ENCODE results near the gene ZCCHC18. TPM values are rescaled to one million over a fixed set of nuclear protein-coding genes. Genes with fewer than 3 reads are reported as not detected.
A peak's percentile ranks its signal among the peaks of the same experiment; 100 is the strongest.

ZCCHC18 gene
- total and polyA plus RNA-seq, 2 donors from 2014 or later, result 0.79 to 3.3 TPM

GRCh38 chrX:104156630-104157529 is 44.6 kb downstream of the ZCCHC18 start, which contains the start of gene SLC25A53:
TSS of gene SLC25A53 (minus strand) at chrX:104157009. CDS start at chrX:104105257, 51,752 bp downstream.
- no peak for TF ChIP-seq CTCF (IDR thresholded peaks at IDR 0.05; ENCODE audit: borderline replicate concordance, extremely low read depth, insufficient read depth)
- intact Hi-C loops (cut with DNase I), result no loop called here
- Histone ChIP-seq H3K27ac (ENCODE audit: low read depth in 2 of 2, low read length in 2 of 2) (peak within 1 kb of the TSS; percentile 87), H3K9me3 (ENCODE audit: control insufficient read depth in 2 of 3, insufficient read depth in 1 of 3, low read length in 3 of 3) (no peaks in the 10 kb centered on the region), H3K4me1 (ENCODE audit: control insufficient read depth in 2 of 3, insufficient read depth in 2 of 3, low read depth in 1 of 3, low read length in 3 of 3) (no peaks in the 10 kb centered on the region), H3K4me3 (ENCODE audit: low read length in 3 of 3) (peak within 1 kb of the TSS; percentile 75 to 96 (median 96)), H3K27me3 (ENCODE audit: control insufficient read depth, insufficient read depth, low read length) (no peaks in the 10 kb centered on the region), H3K9ac (ENCODE audit: low read length in 3 of 3) (peak within 1 kb of the TSS; percentile 46 to 93 (median 69)), H3K36me3 (ENCODE audit: control insufficient read depth in 2 of 3, insufficient read depth in 3 of 3, low read length in 3 of 3) (no peaks in the 10 kb centered on the region)
- FAIRE-seq (no peak), DNase-seq (peak; percentile 88 to 93 (median 90))

Other genes with a start within 250 kb of the ZCCHC18 start
- gene TMSB15B, start 149.9 kb upstream of the ZCCHC18 start, total RNA-seq, result 2.0 TPM
- 1.7 TPM for gene TMSB15B, start 149.9 kb upstream of the ZCCHC18 start, polyA plus RNA-seq (ENCODE audit: insufficient read depth, low read depth, low replicate concordance)
- gene H2BW1, start 98.8 kb upstream of the ZCCHC18 start, total RNA-seq, result not detected
- gene H2BW1, start 98.8 kb upstream of the ZCCHC18 start, polyA plus RNA-seq (ENCODE audit: insufficient read depth, low read depth, low replicate concordance), result not detected
- gene H2BW2, start 72.6 kb upstream of the ZCCHC18 start, total RNA-seq, result not detected
- gene H2BW2, start 72.6 kb upstream of the ZCCHC18 start, polyA plus RNA-seq (ENCODE audit: insufficient read depth, low read depth, low replicate concordance), result not detected
- gene TMSB15C, start 36.3 kb upstream of the ZCCHC18 start, total RNA-seq, result 1.5 TPM
- 0.28 TPM for gene TMSB15C, start 36.3 kb upstream of the ZCCHC18 start, polyA plus RNA-seq (ENCODE audit: insufficient read depth, low read depth, low replicate concordance)
- gene SLC25A53, start 44.5 kb downstream of the ZCCHC18 start, total RNA-seq, result 12.1 TPM
- gene SLC25A53, start 44.5 kb downstream of the ZCCHC18 start, polyA plus RNA-seq (ENCODE audit: insufficient read depth, low read depth, low replicate concordance), result 5.0 TPM
- gene FAM199X, start 53.9 kb downstream of the ZCCHC18 start, total RNA-seq, result 37.4 TPM
- 12.6 TPM for gene FAM199X, start 53.9 kb downstream of the ZCCHC18 start, polyA plus RNA-seq (ENCODE audit: insufficient read depth, low read depth, low replicate concordance)
- not detected for gene ESX1, start 142.4 kb downstream of the ZCCHC18 start, total RNA-seq
- not detected for gene ESX1, start 142.4 kb downstream of the ZCCHC18 start, polyA plus RNA-seq (ENCODE audit: insufficient read depth, low read depth, low replicate concordance)